T-helper 22 cell (primary cell): ENCODE data around the gene FLYWCH1.
"Not testable (repeated sequence)": the region's sequence is repeated elsewhere in the genome, so short reads cannot be mapped to it uniquely, and the experiment has no call there.

Experiments
- DNase-seq: peaks from one replicate; pipeline ENCODE4 v3.0.0-alpha.2; 2020; ENCODE audit warnings: low read depth

Gene FLYWCH1

DNA sequence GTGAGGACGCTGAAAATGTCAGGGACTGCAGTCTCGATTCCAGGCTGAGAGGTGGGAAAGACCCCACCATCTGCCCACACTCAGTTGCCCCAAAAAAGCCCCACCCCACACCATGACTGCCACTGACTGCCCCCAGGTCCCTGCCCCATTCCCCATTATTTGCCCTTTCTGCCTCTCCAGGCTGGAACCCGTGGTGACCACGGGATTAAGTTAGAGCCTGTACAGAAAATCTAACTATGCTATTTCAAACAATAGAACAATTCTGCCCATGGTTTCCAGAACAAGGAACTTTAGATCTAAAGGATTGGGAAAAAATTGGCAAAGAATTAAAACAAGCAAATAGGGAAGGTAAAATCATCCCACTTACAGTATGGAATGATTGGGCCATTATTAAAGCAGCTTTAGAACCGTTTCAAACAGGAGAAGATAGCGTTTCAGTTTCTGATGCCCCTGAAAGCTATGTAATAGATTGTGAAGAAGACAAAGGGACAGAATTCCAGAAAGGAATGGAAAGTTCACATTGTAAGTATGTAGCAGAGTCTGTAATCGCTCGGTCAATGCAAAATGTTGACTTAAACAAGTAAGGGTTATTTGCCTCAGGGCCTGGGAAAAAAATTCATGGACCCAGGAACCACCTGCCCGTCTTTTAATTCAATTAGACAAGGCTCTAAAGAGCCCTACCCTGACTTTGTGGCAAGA is 14.4 kb downstream of the FLYWCH1 start:
- DNase-seq, result no peak

DNA sequence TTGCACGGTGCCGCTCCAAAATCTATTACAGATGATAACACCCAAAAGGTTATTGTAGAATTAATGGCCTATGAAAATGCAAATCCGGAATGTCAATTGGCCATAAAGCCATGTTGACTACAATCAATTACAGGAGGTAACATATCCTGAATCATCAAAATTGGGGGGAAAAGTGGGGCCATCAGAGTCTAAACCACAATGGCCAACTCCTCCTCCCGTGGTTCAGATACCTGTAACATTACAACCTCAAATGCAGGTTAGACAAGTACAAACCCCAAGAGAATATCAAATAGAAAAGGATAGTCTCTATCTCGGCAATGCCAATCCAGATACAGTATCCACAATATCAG is 14.9 kb downstream of the FLYWCH1 start:
- DNase-seq, result no peak

DNA sequence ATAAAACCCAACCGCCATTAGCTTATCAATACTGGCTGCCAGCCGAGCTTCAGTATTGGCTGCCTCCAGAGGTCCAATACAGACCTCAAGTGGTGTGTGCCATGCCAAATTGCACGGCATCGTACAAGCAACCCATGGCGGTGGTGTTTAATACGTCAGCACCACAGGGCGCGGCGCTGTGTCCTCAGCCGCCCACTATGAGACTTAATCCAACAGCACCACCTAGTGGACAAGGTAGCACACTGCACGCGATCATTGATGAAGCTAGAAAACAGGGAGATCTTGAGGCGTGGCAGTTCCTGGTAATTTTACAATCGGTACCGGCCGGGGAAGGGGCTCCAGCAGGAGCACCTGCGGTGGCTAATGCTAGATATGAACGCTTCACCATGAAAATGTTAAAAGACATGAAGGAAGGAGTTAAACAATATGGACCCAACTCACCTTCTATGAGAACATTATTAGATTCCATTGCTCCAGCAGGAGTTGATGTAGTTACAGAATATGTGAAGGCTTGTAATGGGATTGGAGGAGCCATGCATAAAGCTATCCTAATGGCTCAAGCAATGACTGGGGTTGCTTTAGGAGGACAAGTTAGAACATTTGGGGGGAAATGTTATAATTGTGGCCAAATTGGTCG is 15.4 kb downstream of the FLYWCH1 start:
- DNase-seq, result peak; percentile 71

DNA sequence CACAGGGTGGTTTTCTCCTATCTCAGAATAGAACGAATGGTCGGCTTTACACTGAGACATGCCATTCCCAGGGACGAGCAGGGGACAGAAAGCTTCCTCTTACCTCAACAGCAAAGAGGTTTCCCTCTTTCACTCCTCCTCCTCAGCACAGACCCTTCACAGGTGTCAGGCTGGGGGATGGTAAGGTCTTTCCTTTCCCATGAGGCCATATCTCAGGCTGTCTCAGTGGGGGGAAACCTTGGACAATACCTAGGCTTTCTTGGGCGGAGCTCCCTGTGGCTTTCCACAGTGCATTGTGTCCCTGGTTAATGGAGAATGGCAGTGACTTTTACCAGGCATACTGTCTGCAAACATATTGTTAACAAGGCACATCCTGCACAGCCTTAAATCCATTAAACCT is 16.4 kb downstream of the FLYWCH1 start:
- not testable (repeated sequence) for DNase-seq

DNA sequence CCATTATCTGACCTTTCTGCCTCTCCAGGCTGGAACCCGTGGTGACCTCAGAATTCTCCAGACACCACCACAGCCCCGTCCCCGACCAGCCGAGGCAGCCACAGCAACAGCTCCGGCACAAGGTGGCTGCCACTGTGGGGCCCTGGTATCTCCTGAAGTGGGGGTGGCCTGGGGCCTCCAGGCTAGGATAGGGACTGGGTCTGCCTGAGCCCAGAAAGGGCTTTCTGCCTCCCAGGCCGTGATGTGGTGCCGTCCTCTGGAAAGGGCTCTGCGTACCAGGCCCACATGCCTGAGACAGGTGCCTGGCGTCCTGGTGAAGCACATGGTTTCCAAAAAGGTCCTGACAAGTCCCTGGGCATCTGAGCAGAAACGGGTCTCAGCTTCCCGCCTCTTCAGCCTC is 17.1 kb downstream of the FLYWCH1 start:
- DNase-seq, result no peak

DNA sequence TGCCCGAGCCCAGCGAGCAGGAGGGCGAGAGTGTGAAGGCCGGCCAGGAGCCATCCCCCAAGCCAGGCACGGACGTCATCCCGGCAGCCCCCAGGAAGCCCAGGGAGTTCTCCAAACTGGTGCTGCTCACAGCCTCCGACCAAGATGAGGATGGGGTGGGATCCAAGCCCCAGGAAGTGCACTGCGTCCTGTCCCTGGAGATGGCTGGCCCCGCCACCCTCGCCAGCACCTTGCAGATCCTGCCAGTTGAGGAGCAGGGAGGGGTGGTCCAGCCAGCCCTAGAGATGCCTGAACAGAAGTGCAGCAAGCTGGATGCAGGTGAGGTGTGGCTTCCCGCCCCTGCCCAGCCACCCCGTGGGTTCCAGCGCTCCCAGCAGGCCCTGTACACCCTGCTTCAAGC is 18.0 kb downstream of the FLYWCH1 start:
- DNase-seq, result no peak

DNA sequence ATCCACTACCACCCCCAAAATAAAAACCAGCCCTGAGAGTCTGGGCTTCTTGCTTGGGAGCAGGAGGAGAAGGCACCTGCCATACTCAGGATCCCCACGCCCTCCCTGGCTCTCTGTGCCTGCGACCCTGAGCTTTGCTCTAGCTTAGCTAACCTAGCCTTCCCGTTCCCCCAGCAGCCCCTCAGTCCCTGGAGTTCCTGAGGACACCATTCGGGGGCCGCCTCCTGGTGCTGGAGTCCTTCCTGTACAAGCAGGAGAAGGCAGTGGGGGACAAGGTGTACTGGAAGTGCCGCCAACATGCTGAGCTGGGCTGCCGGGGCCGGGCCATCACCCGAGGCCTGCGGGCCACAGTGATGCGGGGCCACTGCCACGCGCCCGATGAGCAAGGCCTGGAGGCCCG is 18.5 kb downstream of the FLYWCH1 start:
- DNase-seq, result no peak

DNA sequence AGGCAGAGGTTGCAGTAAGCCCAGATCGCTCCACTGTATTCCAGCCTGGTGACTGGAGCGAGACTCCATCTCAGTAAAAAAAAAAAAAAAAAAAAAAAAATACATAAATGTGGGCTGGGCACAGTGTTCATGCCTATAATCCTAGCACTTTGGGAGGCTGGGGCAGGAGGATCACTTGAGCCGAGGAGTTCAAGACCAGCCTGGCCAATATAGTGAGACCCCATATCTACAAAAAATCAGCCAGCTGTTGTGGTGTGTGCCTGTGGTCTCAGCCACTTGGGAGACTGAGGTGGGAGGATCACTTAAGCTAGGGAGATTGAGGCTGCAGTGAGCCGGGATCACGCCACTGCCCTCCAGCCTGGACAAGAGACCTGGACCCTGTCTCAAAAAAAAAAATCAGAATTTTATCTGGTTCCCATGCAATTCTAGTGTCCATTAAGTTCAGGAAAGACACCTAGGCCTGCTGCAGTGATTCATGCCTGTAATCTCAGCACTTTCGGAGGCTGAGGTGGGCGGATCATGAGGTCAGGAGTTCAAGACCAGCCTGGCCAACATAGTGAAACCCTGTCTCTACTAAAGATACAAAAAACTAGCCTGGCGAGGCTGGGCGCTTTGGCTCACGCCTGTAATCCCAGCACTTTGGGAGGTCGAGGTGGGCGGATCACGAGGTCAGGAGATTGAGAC is 19.6 kb downstream of the FLYWCH1 start:
- DNase-seq, result not testable (repeated sequence)

DNA sequence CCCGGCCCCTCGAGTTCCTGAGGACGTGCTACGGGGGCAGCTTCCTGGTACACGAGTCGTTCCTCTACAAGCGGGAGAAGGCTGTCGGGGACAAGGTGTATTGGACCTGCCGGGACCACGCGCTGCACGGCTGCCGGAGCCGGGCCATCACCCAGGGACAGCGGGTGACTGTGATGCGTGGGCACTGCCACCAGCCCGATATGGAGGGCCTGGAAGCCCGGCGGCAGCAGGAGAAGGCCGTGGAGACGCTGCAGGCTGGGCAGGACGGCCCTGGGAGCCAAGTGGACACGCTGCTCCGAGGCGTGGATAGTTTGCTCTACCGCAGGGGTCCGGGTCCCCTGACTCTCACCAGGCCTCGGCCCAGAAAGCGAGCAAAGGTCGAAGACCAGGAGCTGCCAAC is 21.4 kb downstream of the FLYWCH1 start:
- no peak for DNase-seq

DNA sequence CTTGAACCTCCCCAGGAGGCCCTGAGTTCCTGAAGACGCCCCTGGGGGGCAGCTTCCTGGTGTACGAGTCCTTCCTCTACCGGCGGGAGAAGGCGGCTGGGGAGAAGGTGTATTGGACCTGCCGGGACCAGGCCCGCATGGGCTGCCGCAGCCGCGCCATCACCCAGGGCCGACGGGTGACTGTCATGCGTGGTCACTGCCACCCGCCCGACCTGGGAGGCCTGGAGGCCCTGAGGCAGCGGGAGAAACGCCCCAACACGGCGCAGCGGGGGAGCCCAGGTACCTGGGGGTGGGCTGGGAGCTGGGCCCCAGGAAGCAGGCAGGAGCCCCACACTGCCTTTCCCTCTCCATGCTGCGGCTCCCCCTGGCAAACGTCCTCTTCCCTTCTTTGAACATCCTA is 22.0 kb downstream of the FLYWCH1 start:
- DNase-seq, result no peak

DNA sequence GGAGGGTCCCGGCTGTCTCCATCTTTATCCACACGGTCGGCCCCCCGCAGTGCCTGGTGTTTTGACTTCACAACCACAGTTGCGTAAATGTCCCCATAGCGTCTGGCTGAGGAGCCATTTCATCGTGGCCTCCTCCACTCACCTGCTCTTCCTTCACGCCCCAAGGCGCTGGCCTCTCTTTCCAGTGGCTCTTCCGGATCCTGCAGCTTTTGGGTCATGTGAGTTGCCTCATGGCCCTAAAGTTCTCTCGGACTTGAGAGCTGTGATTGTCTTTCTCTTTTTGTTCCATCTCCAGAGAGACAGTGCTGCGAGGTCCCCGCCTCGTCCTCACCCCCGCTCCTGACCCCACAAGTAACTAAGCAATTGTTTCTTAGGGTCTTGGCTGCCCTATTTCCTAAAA is 22.7 kb downstream of the FLYWCH1 start:
- no peak for DNase-seq

DNA sequence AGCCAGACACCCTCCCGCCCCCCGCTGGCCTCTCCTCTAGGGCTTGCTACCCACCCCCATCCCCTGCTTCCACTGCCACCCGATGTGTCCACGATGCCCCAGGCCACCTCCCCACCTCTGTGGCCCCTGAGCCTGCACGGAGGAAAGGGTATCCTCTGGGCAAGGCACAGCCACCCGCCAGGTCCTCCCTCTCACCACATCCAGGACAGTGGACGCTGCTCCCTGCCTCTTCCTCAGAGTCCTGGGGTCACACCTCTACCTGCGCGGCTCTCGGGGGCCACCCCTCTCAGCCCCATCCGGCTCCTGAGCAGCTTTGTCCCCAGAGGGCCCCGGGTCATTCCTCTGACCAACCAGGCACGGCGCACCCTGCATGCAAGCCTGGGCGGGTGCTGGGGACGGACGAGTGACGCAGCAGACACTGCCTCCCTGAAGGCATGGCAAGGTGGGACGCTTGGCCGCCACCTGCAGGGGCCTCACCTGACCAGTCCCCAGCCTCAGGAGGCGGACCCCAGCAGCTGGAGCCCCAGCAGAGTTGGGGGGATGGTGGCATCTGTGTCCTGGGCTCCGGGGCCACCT is 24.8 kb downstream of the FLYWCH1 start:
- DNase-seq, result no peak

DNA sequence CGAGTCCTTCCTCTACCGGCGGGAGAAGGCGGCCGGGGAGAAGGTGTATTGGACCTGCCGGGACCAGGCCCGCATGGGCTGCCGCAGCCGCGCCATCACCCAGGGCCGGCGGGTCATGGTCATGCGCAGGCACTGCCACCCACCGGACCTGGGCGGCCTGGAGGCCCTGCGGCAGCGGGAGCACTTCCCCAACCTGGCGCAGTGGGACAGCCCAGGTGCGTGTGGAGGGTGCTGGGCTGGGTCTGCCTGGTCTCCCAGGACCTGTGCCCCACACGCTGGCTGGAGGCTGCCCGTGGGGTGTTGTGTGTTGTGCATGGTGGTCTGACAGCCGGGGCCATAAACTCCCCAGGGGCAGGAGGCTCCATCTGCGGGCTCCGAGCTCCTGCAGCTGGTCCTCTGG is 25.4 kb downstream of the FLYWCH1 start:
- no peak for DNase-seq

DNA sequence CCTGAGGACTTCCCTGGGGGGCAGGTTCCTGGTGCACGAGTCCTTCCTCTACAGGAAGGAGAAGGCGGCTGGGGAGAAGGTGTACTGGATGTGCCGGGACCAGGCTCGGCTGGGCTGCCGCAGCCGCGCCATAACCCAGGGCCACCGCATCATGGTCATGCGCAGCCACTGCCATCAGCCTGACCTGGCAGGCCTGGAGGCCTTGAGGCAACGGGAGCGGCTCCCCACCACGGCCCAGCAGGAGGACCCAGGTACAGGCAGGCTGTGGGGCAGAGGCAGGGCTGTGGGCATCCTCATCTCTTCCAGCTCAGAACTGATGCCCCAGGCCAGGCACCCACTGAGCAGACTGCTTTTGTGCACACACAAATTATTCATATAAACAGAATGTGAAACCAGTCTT is 26.5 kb downstream of the FLYWCH1 start:
- no peak for DNase-seq

DNA sequence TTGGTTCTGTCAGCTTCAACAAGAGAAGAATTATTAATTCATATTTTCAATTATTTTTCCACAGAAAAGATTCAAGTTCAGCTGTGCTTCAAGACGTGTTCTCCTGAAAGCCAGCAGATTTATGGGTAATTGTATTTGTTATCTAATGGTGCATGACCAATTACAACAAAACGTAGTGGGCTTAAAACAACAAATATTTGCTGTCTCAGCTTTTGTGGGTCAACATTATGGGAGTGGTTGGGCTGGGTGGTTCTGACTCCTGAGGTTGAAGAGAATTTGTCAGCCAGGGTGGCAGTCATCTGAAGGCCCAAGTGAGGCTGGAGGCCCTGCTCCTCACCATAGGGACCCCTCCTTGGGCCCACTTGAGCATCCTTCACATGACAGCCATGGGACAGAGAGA is 28.2 kb downstream of the FLYWCH1 start:
- no peak for DNase-seq

DNA sequence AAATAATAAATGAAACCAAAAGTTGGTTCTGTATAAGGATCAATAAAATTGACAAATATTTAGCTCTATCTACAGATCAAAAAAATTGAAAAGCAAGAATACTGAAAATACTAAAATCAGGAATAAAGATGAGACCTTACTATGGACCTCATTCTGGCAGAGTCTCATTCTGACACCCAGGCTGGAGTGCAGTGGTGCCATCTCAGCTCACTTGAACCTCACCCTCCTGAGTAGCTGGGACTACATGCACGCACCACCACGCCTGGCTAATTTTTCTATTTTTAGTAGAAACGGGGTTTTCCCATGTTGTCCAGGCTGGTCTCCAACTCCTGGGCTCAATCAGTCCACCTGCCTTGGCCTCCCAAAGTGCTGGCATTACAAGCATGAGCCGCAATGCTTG is 30.3 kb downstream of the FLYWCH1 start:
- no peak for DNase-seq

DNA sequence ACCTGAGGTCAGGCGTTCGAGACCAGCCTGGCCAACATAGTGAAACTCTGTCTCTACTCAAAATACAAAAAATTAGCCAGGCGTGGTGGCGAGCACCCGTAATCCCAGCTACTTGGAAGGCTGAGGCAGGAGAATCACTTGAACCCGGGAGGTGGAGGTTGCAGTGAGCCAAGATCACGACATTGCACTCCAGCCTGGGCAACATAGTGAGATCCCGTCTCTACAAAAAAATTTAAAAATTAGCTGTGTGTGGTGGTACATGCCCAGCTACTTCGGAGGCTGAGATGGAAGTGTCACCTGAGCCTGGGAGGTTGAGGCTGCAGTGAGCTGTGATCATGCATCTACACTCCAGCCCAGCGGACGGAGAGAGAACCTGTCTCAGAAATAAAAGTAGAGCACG is 32.0 kb downstream of the FLYWCH1 start:
- not testable (repeated sequence) for DNase-seq

DNA sequence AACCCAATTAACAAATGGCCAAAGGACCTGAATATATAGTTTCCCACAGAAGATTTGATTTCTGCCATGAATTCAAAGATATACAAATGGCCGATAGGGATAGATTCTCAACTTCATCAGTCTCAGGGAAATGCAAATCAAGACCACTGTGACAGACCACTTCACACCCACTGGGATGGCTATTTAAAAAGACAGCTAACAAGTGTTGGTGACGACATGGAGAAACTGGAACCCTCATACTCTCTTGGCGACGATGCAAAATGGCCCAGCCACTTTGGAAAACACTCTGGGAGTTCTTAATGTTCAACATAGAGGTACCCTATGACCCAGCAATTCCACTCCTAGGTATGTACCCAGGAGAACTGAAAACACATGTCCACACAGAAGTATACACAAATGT is 34.9 kb downstream of the FLYWCH1 start:
- no peak for DNase-seq

DNA sequence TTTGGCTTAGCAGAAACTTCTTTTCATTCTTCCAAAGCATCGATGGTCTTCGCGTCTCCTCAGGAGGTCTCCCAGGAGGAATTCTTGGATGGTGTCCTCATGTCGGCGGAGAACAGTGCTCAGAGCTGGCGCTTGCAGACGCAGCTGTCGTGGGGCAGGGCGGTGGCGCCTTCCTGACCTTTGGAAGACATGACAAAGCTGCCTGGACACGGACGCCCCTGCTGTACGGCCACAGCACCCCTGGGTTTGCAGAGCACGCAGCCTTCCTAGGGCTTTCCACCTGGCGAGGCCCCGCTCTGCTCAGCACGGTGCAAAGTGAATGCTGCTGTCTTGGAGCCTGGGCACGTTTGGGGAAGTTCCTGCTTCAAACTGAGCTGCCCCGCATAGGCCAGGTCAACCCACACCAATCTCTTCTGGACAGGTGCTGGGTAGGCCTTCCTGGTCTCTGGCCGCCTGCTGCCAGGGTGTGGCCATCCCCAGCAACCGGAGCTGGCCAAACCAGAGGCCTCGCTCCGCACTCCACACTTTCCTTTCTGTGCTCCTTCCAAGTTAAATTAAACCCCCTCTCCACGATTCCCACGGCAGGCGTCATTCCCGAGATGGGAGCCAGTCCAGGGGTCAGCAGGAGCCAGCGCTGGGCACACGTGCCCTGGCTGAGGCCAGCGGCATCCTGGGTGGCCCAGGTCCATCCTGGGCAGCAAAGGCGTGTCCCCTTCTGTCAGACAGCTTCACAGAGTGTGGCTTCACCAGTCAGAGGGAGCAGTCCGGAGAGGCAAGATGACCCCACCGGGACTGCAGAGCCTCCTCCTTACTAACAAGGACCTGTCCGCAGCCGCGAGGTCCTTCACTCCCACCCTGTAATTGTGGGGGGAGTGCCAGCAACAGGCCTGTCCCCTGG is 37.3 kb downstream of the FLYWCH1 start:
- no peak for DNase-seq

DNA sequence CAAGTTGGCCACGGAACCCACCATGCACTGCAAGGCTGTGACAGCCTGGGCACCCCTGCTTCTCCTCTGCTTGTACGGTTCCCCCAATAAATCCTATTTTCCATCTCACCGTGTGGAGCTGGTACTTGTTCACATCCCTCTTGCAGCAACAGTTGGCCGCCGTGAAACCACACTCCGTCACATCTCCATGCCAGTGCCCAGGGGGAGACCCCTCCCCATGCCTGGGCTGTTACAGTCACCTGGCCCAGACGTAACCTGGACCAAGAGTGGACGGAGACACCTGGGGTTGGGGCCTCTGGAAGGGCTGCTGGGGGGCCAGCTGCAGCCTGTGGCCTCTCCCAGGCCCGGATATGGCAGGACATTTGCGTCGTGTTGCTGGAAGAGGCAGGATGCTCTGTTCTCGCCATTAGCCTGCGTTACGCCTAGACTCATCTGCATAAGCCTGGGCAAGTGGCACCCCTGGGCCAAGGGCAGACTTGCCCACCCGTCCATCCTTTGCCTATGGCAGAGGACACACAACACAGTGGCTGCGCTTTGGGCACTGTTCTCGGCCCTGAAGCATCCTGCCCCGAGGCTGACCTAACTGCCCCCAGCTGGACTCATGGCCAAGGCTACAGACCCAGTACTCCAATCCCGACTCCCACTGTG is 38.1 kb downstream of the FLYWCH1 start:
- DNase-seq, result no peak

DNA sequence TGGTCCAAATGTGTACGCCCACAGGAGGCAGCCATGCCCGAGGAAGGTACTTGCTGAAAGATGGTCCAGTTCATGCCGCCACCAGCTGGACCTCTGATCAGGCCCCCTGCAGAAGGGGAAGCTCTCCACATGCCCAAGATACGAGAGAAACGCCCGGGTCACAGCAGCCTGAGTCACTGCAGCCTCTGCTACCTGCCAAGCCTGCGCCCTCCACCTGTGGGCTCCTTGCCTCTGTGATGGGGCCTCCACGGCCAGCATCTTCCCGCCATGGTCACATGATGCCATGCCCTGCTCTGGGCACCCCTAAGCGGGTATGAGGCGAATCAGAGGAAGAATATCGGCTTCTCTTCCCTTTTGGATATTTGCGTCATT is 38.6 kb downstream of the FLYWCH1 start:
- DNase-seq, result no peak

DNA sequence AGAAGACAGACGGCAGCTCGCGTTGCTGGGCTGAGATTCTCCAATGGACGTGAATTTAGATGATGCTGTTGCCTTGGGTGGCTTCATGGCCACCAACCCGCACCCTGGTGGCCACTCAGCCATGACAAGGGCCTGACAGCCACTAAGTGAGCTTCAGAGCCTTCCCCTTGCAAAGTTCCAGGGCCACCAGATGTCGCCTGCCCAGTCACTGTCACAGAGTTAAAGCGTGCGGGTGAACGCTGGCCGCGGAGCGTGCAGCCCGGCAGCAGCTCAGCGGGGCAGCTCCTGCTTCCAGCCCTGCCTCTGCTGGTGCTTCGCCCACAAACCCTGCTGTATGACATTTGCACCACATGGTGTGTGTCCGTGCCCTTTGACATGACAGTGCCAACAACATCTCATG is 39.0 kb downstream of the FLYWCH1 start:
- DNase-seq, result no peak
